Airway epithelial cell (primary cell): ENCODE data around the gene POLR3G. TPM values are rescaled to one million over a fixed set of nuclear protein-coding genes. Genes with fewer than 3 reads are reported as not detected.

Experiments
- total RNA-seq: library from RNA; depleted of rRNA; stranded (reverse); fragments of >200 nt; gene quantifications from 2 replicates; pipeline ENCODE4 v1.2.3, GENCODE V29; 2015

POLR3G gene
- 22.7 and 26.1 TPM in 2 replicates for total RNA-seq

GRCh38 chr5:90474235-90475107 is at the start of gene POLR3G, which contains the start of gene MBLAC2:
TSS of gene POLR3G (plus strand) at chr5:90474864. CDS start at chr5:90485568, 10,704 bp downstream.
TSS of gene MBLAC2 (minus strand) at chr5:90474771. CDS start at chr5:90474292, 479 bp downstream.

GRCh38 chr5:90529194-90529938 is 54.7 kb downstream of the POLR3G start, which contains the start of gene LYSMD3:
TSS of gene LYSMD3 (minus strand) at chr5:90529584. CDS start at chr5:90525289, 4,295 bp downstream.

GRCh38 chr5:90558344-90559192 is 83.9 kb downstream of the POLR3G start, which contains the start of gene ADGRV1:
TSS of gene ADGRV1 (plus strand) at chr5:90558797. CDS start at chr5:90558896, 99 bp downstream.

Other genes starting within 250 kb of the POLR3G start
- 15.7 and 22.4 TPM in 2 replicates for gene CETN3, start 65.1 kb upstream of the POLR3G start, total RNA-seq
- gene MBLAC2, start 93 bp upstream of the POLR3G start, total RNA-seq = 3.9 and 4.9 TPM in 2 replicates
- gene LYSMD3, start 54.7 kb downstream of the POLR3G start, total RNA-seq = 6.9 and 11.8 TPM in 2 replicates
- gene ADGRV1, start 83.9 kb downstream of the POLR3G start, total RNA-seq = 0.49 and 0.60 TPM in 2 replicates